PC-3 (cell line): ENCODE results near the gene DOCK4. TPM values are rescaled to one million over a fixed set of nuclear protein-coding genes. Genes with fewer than 3 reads are reported as not detected.

Source experiments
- ATAC-seq: fragments of 200-7000 bp; cut with Tn5 transposase; 2 replicates; pipeline ENCODE4 v1.9.1; 2020; ENCODE audit warnings: mild to moderate bottlenecking, moderate library complexity
- BruUV-seq: library from RNA; stranded (reverse); fragments of 400-500 nt; replicated peaks from 2 replicates; lab custom pipeline; 2021; lab: Mats Ljungman, UMichigan
- CTCF ChIA-PET: fragments of 300-600 bp; sonication (Branson Sonifier 250); formaldehyde crosslinking; loops from one replicate; lab custom pipeline; 2022; ENCODE audit warnings: antibody characterized with exemption; lab: Charles Lee
- POLR2A ChIA-PET: fragments of 300-600 bp; sonication (Branson Sonifier 250); formaldehyde crosslinking; loops from one replicate; lab custom pipeline; 2022; ENCODE audit warnings: antibody characterized with exemption; ENCODE audit not compliant: unreplicated experiment; lab: Charles Lee
- DNase-seq: peaks from one replicate; pipeline ENCODE4 v3.0.0-alpha.2; 2015
- H2AFZ ChIP-seq: fragments of 300-600 bp; sonication (generic); 2 replicates; pipeline ENCODE4 v1.6.0; 2016; ENCODE audit warnings: antibody characterized with exemption, low read length
- H3F3A ChIP-seq: fragments of 300-600 bp; sonication (generic); one replicate; pipeline ENCODE4 v1.6.0; 2017; ENCODE audit warnings: antibody characterized with exemption, low read length, control low read depth, mild to moderate bottlenecking; ENCODE audit not compliant: unreplicated experiment
- H3K27ac ChIP-seq: fragments of 300-600 bp; sonication (generic); 2 replicates; pipeline ENCODE4 v1.5.1; 2016; ENCODE audit warnings: mild to moderate bottlenecking, low read length
- H3K27me3 ChIP-seq: fragments of 300-600 bp; sonication (generic); 2 replicates; pipeline ENCODE4 v1.6.1; 2016; ENCODE audit warnings: low read length, mixed read lengths
- H3K36me3 ChIP-seq: fragments of 300-600 bp; sonication (generic); 2 replicates; pipeline ENCODE4 v1.6.1; 2016; ENCODE audit warnings: low read depth, mixed run types, low read length, mixed read lengths
- H3K4me1 ChIP-seq: fragments of 300-600 bp; sonication (generic); 2 replicates; pipeline ENCODE4 v1.5.1; 2016; ENCODE audit warnings: low read length; ENCODE audit not compliant: insufficient read depth
- H3K4me2 ChIP-seq: fragments of 300-600 bp; sonication (generic); 2 replicates; pipeline ENCODE4 v1.6.0; 2016; ENCODE audit warnings: low read length
- H3K4me3 ChIP-seq: fragments of 300-600 bp; sonication (generic); 2 replicates; pipeline ENCODE4 v1.5.1; 2016; ENCODE audit warnings: mild to moderate bottlenecking, low read length, mixed read lengths
- H3K79me2 ChIP-seq: fragments of 300-600 bp; sonication (generic); 2 replicates; pipeline ENCODE4 v1.6.1; 2017; ENCODE audit warnings: low read length, mixed read lengths
- H3K9ac ChIP-seq: fragments of 300-600 bp; sonication (generic); 2 replicates; pipeline ENCODE4 v1.6.0; 2016; ENCODE audit warnings: mild to moderate bottlenecking, low read length
- H3K9me2 ChIP-seq: fragments of 300-600 bp; sonication (generic); replicated peaks from 2 replicates; pipeline ENCODE4 v1.6.1; 2016; ENCODE audit warnings: mixed run types, low read length, mixed read lengths
- H3K9me3 ChIP-seq: fragments of 300-600 bp; sonication (generic); 2 replicates; pipeline ENCODE4 v1.6.1; 2016; ENCODE audit warnings: low read length, mixed read lengths
- H4K20me1 ChIP-seq: fragments of 300-600 bp; sonication (generic); 2 replicates; pipeline ENCODE4 v1.6.1; 2016; ENCODE audit warnings: low read length, mixed read lengths
- EZH2 ChIP-seq: fragments of 300-600 bp; sonication (generic); IDR thresholded peaks from one replicate; pipeline ENCODE4 v1.6.1; 2017; ENCODE audit warnings: antibody characterized with exemption, mild to moderate bottlenecking, low read length; ENCODE audit not compliant: unreplicated experiment
- EZH2phosphoT487 ChIP-seq: fragments of 300-600 bp; sonication (generic); IDR thresholded peaks from 2 replicates; pipeline ENCODE4 v1.6.1; 2018; ENCODE audit warnings: mild to moderate bottlenecking, antibody characterized with exemption, low read length, borderline replicate concordance
- intact Hi-C: fragments of 100-400 bp; cut with micrococcal nuclease; formaldehyde crosslinking; loops from 2 replicates; pipeline ENCODE4 v1.9.0; 2023
- total RNA-seq: library from RNA; depleted of rRNA; stranded (reverse); fragments of >200 nt; gene quantifications from 2 replicates; pipeline ENCODE4 v1.2.3, GENCODE V29; 2014
- TF ChIP-seq, protein P1 (sequence below): fragments of 300-600 bp; sonication (generic); conservative IDR thresholded peaks from 2 replicates; pipeline ENCODE4 v1.5.1; 2017; ENCODE audit warnings: antibody characterized with exemption, low read depth, mild to moderate bottlenecking, low read length

Gene DOCK4
- total RNA-seq, 1 experiment from 2014 or later: 25.4 TPM

DNA sequence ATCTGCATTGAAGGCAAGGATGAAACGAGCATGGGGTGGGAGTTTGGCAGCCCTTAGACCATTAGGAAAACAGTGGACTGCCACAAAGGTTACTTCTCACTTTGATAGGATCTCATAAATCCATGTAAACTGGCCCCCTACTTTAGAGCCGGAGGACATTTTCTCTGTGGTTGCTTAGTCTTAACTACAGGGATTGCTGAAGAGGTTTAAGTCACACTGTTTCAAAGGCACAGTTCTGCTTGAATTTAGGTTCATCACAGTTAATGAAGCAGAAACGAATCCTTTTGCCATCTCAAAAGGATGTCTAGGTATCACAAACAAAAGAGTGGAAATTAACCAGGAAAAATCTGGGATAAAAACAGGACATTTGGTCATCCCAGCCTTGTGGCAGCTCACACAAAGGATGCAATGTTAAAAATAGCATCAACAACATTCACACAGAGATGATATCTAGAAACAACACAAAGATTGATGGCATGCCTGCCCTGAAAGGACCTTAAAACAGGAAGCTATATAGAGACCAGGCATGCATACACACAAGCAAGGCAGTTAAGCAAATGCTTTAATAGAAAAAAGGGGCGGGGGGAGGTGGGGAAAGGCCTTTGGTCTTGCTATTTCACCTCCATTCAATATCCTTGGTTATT lies 74.0 kb downstream of the DOCK4 start:
- no TSS peak for BruUV-seq
- H2AFZ ChIP-seq: no peak overlapping the region
- peaks cover 35% of the 10 kb centered on the region for H3K4me1 ChIP-seq
- H3K4me2 ChIP-seq: no peak overlapping the region
- H3K9me2 ChIP-seq: no peaks in the 10 kb centered on the region
- no peaks in the 10 kb centered on the region for H3K27me3 ChIP-seq
- TF ChIP-seq, protein P1, sequence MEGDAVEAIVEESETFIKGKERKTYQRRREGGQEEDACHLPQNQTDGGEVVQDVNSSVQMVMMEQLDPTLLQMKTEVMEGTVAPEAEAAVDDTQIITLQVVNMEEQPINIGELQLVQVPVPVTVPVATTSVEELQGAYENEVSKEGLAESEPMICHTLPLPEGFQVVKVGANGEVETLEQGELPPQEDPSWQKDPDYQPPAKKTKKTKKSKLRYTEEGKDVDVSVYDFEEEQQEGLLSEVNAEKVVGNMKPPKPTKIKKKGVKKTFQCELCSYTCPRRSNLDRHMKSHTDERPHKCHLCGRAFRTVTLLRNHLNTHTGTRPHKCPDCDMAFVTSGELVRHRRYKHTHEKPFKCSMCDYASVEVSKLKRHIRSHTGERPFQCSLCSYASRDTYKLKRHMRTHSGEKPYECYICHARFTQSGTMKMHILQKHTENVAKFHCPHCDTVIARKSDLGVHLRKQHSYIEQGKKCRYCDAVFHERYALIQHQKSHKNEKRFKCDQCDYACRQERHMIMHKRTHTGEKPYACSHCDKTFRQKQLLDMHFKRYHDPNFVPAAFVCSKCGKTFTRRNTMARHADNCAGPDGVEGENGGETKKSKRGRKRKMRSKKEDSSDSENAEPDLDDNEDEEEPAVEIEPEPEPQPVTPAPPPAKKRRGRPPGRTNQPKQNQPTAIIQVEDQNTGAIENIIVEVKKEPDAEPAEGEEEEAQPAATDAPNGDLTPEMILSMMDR: no peak
- no peak for TF ChIP-seq EZH2
- TF ChIP-seq EZH2phosphoT487: no peak
- H3K36me3 ChIP-seq: no peaks in the 10 kb centered on the region
- ATAC-seq (no peak), DNase-seq (no peak)
- H3K9me3 ChIP-seq: no peaks in the 10 kb centered on the region
- CTCF ChIA-PET: no interaction called here
- no peaks in the 10 kb centered on the region for H3F3A ChIP-seq
- peaks cover 62% of the 10 kb centered on the region for H3K79me2 ChIP-seq
- no peak overlapping the region for H3K4me3 ChIP-seq
- no peak overlapping the region for H3K27ac ChIP-seq
- no peak overlapping the region for H3K9ac ChIP-seq
- intact Hi-C loops: no loop called here
- POLR2A ChIA-PET: no interaction called here
- peaks cover 8% of the 10 kb centered on the region; the same call in 1 of the 2 replicates for H4K20me1 ChIP-seq

- Histone ChIP-seq H3K36me3 (no peaks in the 10 kb centered on the region), H3K9ac (no peak overlapping the region), H3K9me2 (no peaks in the 10 kb centered on the region), H3K79me2 (peaks cover 55% of the 10 kb centered on the region), H3K27me3 (no peaks in the 10 kb centered on the region), H3K27ac (no peak overlapping the region), H3K4me3 (no peak overlapping the region), H3K9me3 (no peaks in the 10 kb centered on the region), H4K20me1 (no peaks in the 10 kb centered on the region), H3F3A (no peaks in the 10 kb centered on the region), H2AFZ (no peak overlapping the region), H3K4me1 (peaks cover 22% of the 10 kb centered on the region), H3K4me2 (no peak overlapping the region)
- ATAC-seq: no peak
- no TSS peak for BruUV-seq
- DNase-seq: no peak
- TF ChIP-seq EZH2phosphoT487: no peak
- no peak for TF ChIP-seq EZH2
- TF ChIP-seq, protein P1: no peak
- intact Hi-C loops: no loop called here
- POLR2A ChIA-PET: no interaction called here
- CTCF ChIA-PET: no interaction called here
Measured at GRCh38 chr7:112130729-112131410, 75.3 kb downstream of the DOCK4 start.
